Measurements from ENCODE around the gene SLC26A1.

The SLC26A1 gene

GRCh38 chr4:987624-988513, 5.3 kb downstream of the SLC26A1 start:
- no peak for TF ChIP-seq CTCF (IDR thresholded peaks at IDR 0.05; ENCODE audit: extremely low read depth, insufficient read depth, missing control alignments)
- no peak for DNase-seq (ENCODE audit: low spot score)
- in situ Hi-C loops (cut with MboI; ENCODE audit: low pct_unique_long_range_greater_than_20kb, low sequenced_read_pairs, unreplicated experiment), result no loop called here

- peak; percentile 95 for DNase-seq (ENCODE audit: low spot score)
- in situ Hi-C loops (cut with MboI; ENCODE audit: low pct_unique_long_range_greater_than_20kb, low sequenced_read_pairs, unreplicated experiment), result no loop called here
- TF ChIP-seq CTCF (IDR thresholded peaks at IDR 0.05; ENCODE audit: extremely low read depth, insufficient read depth, missing control alignments), result peak; percentile 70
Measured at GRCh38 chr4:986879-987623, 6.2 kb downstream of the SLC26A1 start, which contains the start of gene IDUA. Gene IDUA, plus strand, starts transcription at chr4:987044. Its CDS starts 41 bp downstream, at chr4:987085.

- DNase-seq (ENCODE audit: low spot score), result no peak
- TF ChIP-seq CTCF (IDR thresholded peaks at IDR 0.05; ENCODE audit: extremely low read depth, insufficient read depth, missing control alignments), result no peak
- in situ Hi-C loops (cut with MboI; ENCODE audit: low pct_unique_long_range_greater_than_20kb, low sequenced_read_pairs, unreplicated experiment), result no loop called here
Measured at GRCh38 chr4:986428-986878, 6.8 kb downstream of the SLC26A1 start.

GRCh38 chr4:985123-985830, 7.9 kb downstream of the SLC26A1 start:
- in situ Hi-C loops (cut with MboI; ENCODE audit: low pct_unique_long_range_greater_than_20kb, low sequenced_read_pairs, unreplicated experiment), result no loop called here

GRCh38 chr4:984336-985054, 8.7 kb downstream of the SLC26A1 start:
- no peak for TF ChIP-seq CTCF (IDR thresholded peaks at IDR 0.05; ENCODE audit: extremely low read depth, insufficient read depth, missing control alignments)
- no peak for DNase-seq (ENCODE audit: low spot score)
- in situ Hi-C loops (cut with MboI; ENCODE audit: low pct_unique_long_range_greater_than_20kb, low sequenced_read_pairs, unreplicated experiment), result no loop called here

More at GRCh38 chr4:985123-985830, 7.9 kb downstream of the SLC26A1 start:
- no peak for TF ChIP-seq CTCF (IDR thresholded peaks at IDR 0.05; ENCODE audit: extremely low read depth, insufficient read depth, missing control alignments)
- DNase-seq (ENCODE audit: low spot score), result peak; percentile 90
